Endothelial cell of umbilical vein (primary cell): Measurements from ENCODE around the gene AGFG2.

Source experiments
- CTCF ChIP-seq, 2 donors: IDR thresholded peaks; 1 replicate in 1 of 2; 2 replicates in 1 of 2; pipeline ENCODE4 v1.5.1; 2011; ENCODE audit warnings: low read length in 2 of 2, mild to moderate bottlenecking in 2 of 2, moderate library complexity in 2 of 2, control low read depth in 1 of 2, inconsistent platforms in 1 of 2, low read depth in 1 of 2; ENCODE audit not compliant: insufficient read depth in 1 of 2; ENCODE audit errors: extremely low read depth in 1 of 2
- EZH2 ChIP-seq: IDR thresholded peaks from 2 replicates; pipeline ENCODE4 v1.6.1; 2012; ENCODE audit warnings: borderline replicate concordance, low read depth, mild to moderate bottlenecking, moderate library complexity, low read length, inconsistent platforms; ENCODE audit not compliant: severe bottlenecking

GRCh38 chr7:100604976-100605911 is 66.2 kb downstream of the AGFG2 start:
- TF ChIP-seq CTCF (IDR thresholded peaks at IDR 0.05; ENCODE audit: extremely low read depth in 1 of 2, insufficient read depth in 1 of 2, low read depth in 1 of 2, low read length in 2 of 2) = no peak
- no peak for TF ChIP-seq EZH2
